Measurements from ENCODE around the gene DEPP1.

- TF ChIP-seq CTCF (IDR thresholded peaks at IDR 0.05): no peak
- TF ChIP-seq POLR2AphosphoS5 (IDR thresholded peaks at IDR 0.05): no peak
- TF ChIP-seq POLR2A (IDR thresholded peaks at IDR 0.05): no peak
These were observed 12.4 kb upstream of the DEPP1 start for GRCh38 chr10:44990965-44991364.
